GM19035 (cell line): ENCODE measurements around the gene COL24A1.
"Not testable (repeated sequence)": the region's sequence is repeated elsewhere in the genome, so short reads cannot be mapped to it uniquely, and the experiment has no call there.

Experiments
- ATAC-seq: cut with Tn5 transposase; IDR thresholded peaks from one replicate; pipeline ENCODE4 v1.9.1; 2021; ENCODE audit not compliant: unreplicated experiment

Gene COL24A1

GRCh38 chr1:86153836-86154235 is 2.7 kb downstream of the COL24A1 start:
- ATAC-seq = no peak

- no peak for ATAC-seq
Observed at GRCh38 chr1:86152887-86153286, 3.7 kb downstream of the COL24A1 start.

DNA sequence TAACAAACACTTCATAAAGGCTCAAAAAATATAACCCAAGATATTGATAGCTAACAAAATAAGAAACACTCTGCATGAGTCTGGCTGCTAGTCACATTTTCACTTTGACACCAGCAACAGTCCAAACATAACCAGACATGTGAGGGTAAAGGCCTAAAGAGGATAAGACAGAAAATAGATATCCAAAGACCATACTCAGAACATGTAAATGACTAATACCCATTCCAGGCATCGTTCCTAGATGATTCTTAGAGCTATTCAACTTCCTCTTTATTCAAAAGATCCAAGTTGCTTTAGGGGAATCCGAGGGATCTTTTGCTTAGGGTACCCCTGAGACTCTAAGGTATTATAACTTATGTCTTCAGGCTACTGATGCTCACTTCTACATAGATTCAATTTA is 5.1 kb downstream of the COL24A1 start:
- no peak for ATAC-seq

DNA sequence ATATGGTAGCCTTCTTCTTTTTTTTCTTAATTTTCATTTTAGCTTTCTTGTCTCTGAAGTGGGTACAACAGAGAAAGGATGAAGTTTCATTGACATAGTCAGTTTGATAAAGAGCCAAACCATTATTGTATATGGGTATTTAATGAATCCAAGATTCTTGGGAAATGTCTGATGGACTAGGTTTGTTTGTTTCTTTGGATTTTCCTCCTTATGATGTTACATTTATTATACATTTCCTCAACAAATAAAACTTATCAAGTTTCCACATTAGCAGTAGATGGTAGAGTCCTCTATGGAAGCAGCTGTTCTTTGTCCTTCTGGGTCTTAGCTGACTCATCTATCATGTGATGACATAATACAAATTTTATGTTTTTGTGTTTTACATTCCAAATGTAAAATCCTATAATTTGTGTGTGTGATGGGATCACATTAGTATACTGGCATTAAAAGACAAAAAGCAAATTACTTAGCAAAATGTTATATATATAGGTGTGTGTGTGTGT is 6.0 kb downstream of the COL24A1 start:
- no peak for ATAC-seq

GRCh38 chr1:86149591-86149990 is 7.0 kb downstream of the COL24A1 start:
- no peak for ATAC-seq

- no peak for ATAC-seq
Observed at GRCh38 chr1:86147755-86148154, 8.8 kb downstream of the COL24A1 start.

- no peak for ATAC-seq
Observed at GRCh38 chr1:86146566-86146965, 10.0 kb downstream of the COL24A1 start.

DNA sequence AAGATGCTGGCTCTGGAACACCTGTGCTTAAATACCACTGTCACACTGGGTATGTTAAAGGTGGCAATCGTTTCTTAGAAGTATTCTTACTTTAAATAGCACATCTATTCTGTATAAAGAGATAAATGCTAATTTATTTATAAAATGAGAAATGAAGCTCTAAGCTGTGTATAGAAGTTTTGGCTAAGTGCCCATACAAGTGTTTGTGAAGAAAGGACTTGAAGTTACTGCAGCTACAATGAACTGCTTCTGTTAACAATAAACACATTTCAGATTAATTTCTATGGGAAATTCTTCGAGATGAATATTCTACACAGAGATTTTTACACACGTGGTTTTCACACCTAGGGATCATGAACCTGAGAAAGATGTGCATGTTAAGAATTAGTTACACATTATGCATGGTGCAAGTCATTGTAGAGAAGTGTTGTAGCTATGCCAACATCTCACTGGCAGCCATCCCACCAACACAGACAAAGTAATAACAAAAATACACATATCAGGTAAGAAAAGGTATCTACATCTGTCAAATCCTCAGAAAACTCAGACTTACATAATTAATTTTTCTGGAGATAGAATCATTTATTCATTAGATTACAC is 16.2 kb downstream of the COL24A1 start:
- ATAC-seq = no peak

DNA sequence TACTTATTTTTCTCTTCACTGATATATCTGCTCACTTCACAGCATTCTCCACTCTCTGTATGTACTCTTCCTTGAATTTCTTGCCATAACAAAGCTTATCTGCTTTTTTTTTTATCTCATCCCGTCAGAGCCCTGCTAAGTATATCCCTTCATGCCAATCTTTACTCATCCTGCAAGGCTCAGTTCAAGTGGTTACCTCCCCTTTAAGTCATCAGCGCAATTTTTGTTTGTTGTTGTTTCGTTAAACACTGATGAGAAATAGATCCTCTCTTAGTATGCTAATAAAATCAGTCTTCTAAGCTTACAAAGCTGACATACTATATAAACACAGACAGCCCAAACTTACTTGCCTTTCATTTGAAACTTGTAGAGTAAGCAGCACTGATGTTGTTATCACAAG is 17.8 kb downstream of the COL24A1 start:
- no peak for ATAC-seq

DNA sequence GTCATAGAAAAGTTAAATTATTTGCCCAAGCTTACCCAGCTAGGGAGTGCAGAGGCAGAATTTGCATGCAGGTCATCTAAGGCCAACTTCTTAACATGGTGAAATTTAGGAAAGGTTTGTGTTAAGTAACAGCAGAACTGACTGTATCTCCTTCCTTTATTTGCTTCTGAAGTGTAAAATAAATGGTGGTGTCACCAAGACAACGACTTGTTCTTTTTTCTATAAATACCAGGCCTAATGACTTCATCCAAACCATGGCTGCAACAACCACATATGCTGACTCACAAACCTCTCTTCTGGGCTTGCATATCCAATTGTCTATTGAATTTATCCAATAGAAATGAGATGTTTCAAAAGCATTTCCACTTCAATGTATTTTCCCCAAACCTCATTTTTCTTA is 19.1 kb downstream of the COL24A1 start:
- no peak for ATAC-seq

GRCh38 chr1:86119214-86119764 is 37.3 kb downstream of the COL24A1 start:
- ATAC-seq = no peak

DNA sequence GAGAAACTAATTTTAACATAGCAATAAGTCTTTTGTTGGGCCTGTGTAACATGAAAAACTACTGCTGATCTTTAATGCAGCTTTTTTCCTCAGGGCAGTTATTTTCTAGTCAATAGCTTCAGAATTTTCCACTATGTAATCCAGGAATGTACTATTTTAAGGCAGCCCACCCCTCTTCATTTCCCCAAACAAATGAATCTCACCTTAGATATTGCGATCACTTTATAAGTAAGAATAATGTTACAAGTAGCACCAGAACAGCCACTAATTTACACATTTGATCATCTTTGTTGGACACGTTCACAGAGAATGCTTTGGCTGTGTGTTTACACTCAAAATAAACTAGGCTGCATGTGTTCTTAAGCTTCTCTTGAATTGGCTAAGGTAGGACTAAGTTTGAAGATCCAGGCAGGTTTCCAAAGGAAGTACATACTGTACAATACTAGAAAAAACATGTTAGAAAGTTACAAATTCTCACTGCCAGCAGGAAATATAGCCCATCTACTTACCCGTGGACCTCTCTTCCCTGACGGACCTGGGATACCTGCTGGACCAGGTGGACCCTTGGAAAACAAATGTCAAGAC is 41.7 kb downstream of the COL24A1 start:
- ATAC-seq = no peak

DNA sequence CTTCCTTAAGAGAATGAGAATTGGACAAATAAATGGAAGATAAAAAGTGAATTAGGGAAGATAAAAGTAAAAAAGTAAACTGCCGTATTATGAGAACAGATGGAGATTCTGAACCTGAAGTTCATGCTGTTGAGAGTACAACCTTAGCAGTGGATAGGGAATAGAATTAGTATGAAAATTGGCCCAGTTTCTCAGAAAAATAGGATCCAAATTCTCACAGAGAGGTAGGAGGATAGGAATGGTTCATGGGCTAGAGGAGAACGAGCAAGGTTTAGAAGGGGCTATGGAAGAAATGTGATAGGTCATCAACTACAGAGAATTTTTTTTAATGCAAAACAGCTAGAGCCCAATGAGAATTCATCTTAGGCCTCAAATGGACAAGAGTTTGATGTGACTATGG is 42.3 kb downstream of the COL24A1 start:
- no peak for ATAC-seq

DNA sequence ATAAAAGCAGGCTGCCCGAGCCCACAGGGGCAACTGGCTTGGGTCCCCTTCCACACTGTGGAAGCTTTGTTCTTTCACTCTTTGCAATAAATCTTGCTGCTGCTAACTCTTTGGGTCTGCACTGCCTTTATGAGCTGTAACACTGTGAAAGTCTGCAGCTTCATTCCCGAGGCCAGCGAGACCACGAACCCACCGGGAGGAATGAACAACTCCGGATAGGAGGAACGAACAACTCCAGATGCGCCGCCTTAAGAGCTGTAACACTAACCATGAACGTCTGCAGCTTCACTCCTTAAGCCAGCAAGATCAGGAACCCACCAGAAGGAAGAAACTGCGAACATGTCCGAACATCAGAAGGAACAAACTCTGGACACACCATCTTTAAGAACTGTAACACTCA is 45.0 kb downstream of the COL24A1 start:
- ATAC-seq = not testable (repeated sequence)

DNA sequence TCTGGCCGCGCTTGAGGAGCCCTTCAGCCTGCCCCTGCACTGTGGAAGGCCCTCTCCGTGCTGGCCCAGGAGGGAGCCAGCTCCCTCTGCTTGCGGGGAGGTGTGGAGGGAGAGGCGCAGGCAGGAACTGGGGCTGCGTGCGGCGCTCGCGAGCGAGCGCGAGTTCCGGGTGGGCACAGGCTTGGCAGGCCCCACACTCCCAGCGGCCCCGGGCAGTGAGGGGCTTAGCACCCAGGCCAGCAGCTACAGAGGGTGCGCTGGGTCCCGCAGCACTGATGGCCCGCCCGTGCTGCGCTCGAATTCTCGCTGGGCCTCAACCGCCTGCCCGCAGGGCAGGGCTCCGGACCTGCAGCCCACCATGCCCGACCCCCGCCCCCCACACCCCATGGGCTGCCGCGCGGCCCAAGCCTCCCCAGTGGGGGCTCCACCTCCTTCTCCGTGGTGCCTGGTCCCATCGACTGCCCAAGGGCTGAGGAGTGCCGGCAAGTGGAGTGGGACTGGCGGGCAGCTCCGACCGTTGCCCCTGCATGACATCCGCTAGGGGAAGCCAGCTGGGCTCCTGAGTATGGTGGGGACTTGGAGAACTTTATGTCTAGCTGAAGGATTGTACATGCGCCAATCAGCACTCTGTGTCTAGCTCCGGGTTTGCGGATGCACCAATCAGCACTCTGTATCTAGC is 46.0 kb downstream of the COL24A1 start:
- ATAC-seq = no peak

GRCh38 chr1:86105533-86105866 is 51.1 kb downstream of the COL24A1 start:
- ATAC-seq = no peak

DNA sequence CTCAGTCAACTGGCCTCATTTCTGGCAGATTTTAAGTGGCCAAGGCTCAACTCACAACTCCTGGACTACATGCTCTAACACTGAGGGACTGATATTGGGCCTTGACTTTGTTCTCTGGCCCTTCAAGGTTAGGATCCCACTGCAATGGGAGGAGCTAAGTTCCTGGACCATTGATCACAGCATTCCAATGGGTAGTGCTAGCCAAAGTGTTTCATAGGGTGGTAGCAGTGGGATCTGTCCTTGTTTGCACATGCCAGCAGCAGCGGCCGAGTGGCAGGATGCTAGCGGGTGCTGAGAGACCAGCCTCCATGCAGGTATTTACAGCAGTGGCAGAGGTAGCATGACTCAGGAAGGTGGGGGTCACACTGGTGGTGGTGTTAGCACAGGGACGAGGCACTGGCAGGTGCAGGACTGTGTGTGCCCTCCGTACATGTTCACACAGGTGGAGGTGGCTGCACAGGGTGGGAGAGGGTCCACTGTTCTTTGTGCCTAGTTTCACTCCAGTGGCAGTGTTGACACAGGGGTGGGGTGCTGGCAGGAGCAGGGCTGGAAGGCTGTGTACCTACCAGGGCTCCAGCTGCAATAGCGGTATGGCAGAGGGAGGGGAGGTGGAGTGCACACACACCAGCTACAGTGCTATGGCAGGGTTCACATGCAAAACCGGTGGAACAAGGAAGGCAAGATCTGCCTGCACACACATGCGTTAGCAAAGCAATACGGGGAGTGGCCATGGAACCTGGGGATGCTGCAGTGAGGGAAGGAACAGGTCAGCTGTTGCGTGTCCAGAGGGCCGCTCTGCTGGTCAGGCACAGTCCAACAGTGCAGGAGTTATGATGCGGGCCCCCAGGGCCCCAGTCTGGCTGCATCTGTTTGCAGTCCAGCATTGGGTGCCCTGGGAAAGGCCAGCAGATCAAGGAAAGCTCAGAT is 51.7 kb downstream of the COL24A1 start:
- no peak for ATAC-seq

- ATAC-seq = no peak
Observed at GRCh38 chr1:86101616-86102015, 55.0 kb downstream of the COL24A1 start.

- ATAC-seq = no peak
Observed at GRCh38 chr1:86100401-86100800, 56.2 kb downstream of the COL24A1 start.

DNA sequence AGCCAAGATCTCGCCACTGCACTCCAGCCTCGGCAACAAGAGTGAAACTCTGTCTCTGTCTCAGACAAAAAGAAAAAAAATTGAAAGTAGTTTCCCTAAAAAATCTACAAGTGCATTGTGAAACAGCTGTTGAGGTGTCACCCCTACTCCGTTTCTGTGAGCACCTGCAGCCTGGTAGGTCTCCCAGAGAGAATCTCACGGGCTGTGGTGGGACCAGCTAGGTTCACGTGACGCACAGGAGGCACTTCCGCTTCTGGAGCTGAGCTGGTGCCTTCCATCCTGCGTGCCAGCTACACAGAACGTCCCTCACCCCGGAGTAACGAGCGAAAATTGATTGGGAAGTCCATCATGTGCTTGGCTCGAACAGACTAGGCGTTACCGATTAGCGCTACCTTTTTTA is 66.8 kb downstream of the COL24A1 start:
- ATAC-seq = no peak

GRCh38 chr1:86085741-86086409 is 70.7 kb downstream of the COL24A1 start:
- peak; percentile 47 for ATAC-seq
